Nephron (organoid): ENCODE results near the gene ENG.

Source experiments
- H3K27ac Mint-ChIP-seq, 3 experiments: 2 replicates each; pipeline ENCODE4 v1.8.0; 2020; ENCODE audit warnings: mixed read lengths in 3 of 3, mild to moderate bottlenecking in 2 of 3, moderate library complexity in 1 of 3
- H3K27me3 Mint-ChIP-seq: 2 replicates; pipeline ENCODE4 v1.8.0; 2021; ENCODE audit warnings: low read depth, mild to moderate bottlenecking, moderate library complexity, mixed read lengths
- H3K36me3 Mint-ChIP-seq: 2 replicates; pipeline ENCODE4 v1.8.0; 2020; ENCODE audit warnings: low read depth, mixed read lengths
- H3K4me1 Mint-ChIP-seq: 2 replicates; pipeline ENCODE4 v1.8.0; 2020; ENCODE audit warnings: mixed read lengths
- H3K4me3 Mint-ChIP-seq, 3 experiments: 2 replicates each; pipeline ENCODE4 v1.8.0; 2020; ENCODE audit warnings: mild to moderate bottlenecking in 3 of 3, mixed read lengths in 3 of 3, moderate library complexity in 2 of 3
- H3K9me3 Mint-ChIP-seq: 2 replicates; pipeline ENCODE4 v1.8.0; 2020; ENCODE audit warnings: mixed read lengths
- TF ChIP-seq, protein P1 (sequence below), 3 experiments: fragments of 200-600 bp; sonication (generic); IDR thresholded peaks; one replicate each; pipeline ENCODE4 v1.5.0; 2021; ENCODE audit warnings: antibody characterized with exemption in 3 of 3; ENCODE audit not compliant: unreplicated experiment in 3 of 3

ENG gene

DNA sequence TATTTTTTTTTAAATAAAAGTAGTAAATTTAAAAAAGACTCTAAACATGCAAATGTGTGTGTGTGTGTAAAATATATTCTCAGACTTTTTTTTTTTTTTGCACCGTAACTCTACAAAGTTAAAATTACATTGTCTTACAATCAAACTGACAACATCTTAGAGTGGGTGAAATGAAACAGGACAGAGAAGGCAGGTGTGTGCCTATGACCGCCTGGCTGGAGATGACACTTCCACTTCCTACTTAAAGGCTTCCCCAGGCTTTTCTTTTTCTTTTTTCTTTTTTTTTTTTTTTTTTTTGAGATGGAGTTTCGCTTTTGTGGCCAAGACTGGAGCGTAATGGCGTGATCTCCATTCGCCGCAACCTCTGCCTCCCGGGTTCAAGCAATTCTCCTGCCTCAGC, 25.7 kb upstream of the ENG start:
- Mint-ChIP-seq H3K27ac (no peak overlapping the region), H3K4me1 (peaks cover 32% of the 10 kb centered on the region), H3K4me3 (no peak overlapping the region), H3K9me3 (no peaks in the 10 kb centered on the region), H3K36me3 (peaks cover 15% of the 10 kb centered on the region), H3K27me3 (no peaks in the 10 kb centered on the region)
- TF ChIP-seq, protein P1, sequence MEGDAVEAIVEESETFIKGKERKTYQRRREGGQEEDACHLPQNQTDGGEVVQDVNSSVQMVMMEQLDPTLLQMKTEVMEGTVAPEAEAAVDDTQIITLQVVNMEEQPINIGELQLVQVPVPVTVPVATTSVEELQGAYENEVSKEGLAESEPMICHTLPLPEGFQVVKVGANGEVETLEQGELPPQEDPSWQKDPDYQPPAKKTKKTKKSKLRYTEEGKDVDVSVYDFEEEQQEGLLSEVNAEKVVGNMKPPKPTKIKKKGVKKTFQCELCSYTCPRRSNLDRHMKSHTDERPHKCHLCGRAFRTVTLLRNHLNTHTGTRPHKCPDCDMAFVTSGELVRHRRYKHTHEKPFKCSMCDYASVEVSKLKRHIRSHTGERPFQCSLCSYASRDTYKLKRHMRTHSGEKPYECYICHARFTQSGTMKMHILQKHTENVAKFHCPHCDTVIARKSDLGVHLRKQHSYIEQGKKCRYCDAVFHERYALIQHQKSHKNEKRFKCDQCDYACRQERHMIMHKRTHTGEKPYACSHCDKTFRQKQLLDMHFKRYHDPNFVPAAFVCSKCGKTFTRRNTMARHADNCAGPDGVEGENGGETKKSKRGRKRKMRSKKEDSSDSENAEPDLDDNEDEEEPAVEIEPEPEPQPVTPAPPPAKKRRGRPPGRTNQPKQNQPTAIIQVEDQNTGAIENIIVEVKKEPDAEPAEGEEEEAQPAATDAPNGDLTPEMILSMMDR (IDR thresholded peaks at IDR 0.05; ENCODE audit: unreplicated experiment in 3 of 3) = no peak

DNA sequence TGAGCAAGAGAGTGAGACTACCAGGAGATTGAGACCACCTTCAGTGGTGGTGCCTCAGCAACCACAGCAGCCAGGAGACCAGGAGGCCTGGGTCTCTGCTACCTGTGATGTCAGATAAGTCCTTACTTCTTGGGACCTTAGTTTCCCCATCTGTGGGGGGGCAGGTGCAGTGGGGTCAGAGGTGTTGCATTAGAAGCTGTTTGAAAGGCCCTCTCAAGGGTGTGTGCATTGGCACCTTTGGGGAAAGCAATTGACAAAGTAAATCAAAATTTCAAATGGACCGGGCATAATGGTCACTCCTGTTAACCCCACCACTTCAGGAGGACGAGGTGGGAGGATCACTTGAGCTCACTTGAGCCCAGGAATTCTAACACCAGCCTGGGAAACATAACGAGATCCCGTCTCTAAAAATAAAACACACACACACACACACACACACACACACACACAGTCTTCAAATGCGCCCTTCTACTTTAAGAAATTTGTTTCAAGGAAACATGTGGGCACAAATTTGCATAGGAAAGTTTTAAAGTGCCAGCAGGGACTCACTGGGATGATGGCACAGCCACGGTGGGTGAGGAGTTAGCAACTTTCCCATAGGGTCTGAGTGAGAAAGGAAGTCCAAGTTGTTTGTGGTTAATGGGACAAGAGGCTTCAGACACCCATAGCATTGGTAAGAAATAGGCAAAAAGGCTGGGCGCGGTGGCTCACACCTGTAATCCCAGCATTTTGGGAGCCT, 24.4 kb upstream of the ENG start:
- H3K36me3 Mint-ChIP-seq = peaks cover 4% of the 10 kb centered on the region
- H3K27ac Mint-ChIP-seq = peak overlapping the region; percentile 51 to 81 (median 65)
- no peaks in the 10 kb centered on the region for H3K9me3 Mint-ChIP-seq
- no peaks in the 10 kb centered on the region for H3K27me3 Mint-ChIP-seq
- H3K4me3 Mint-ChIP-seq = peak overlapping the region; percentile 26 to 92 (median 65)
- TF ChIP-seq, protein P1 (IDR thresholded peaks at IDR 0.05; ENCODE audit: unreplicated experiment in 3 of 3) = no peak
- peaks cover 25% of the 10 kb centered on the region for H3K4me1 Mint-ChIP-seq

DNA sequence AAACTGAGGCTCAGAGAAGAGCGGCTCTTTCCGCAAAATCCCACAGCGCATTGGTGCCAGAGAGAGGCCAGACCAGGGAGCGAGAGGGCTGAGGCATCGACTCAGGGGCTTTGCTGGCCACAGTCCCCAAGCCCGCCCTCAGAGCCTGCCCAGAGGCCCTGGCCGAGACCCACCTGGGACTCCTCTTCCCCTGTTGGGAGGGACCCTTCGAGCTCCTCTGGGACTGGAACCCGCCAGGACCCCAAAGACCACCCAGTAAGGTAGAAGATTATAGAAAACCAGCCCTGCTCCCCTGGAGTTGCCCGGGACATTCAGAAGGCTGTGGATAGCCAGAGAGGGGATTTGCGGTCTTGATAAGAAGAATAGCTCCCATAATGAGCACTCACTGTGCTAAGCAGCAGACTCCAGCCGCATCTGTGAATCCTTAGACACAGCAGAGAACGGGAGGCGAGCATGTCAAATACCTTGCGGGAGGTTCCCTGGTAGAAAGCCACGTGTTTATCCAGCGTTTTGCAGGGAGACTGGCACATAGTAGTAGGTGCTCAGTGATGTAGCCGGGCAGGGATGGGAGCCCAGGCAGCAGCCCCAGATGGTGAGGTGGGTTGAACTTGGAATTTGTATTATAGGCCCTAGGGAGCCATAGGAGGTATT, 23.7 kb upstream of the ENG start:
- H3K4me3 Mint-ChIP-seq = peak overlapping the region; percentile 85 to 92 (median 87)
- no peaks in the 10 kb centered on the region for H3K9me3 Mint-ChIP-seq
- H3K36me3 Mint-ChIP-seq = peaks cover 3% of the 10 kb centered on the region
- TF ChIP-seq, protein P1 (IDR thresholded peaks at IDR 0.05; ENCODE audit: unreplicated experiment in 3 of 3) = no peak
- H3K27me3 Mint-ChIP-seq = no peaks in the 10 kb centered on the region
- H3K27ac Mint-ChIP-seq = peak overlapping the region; percentile 63 to 81 (median 65)
- peaks cover 25% of the 10 kb centered on the region for H3K4me1 Mint-ChIP-seq

DNA sequence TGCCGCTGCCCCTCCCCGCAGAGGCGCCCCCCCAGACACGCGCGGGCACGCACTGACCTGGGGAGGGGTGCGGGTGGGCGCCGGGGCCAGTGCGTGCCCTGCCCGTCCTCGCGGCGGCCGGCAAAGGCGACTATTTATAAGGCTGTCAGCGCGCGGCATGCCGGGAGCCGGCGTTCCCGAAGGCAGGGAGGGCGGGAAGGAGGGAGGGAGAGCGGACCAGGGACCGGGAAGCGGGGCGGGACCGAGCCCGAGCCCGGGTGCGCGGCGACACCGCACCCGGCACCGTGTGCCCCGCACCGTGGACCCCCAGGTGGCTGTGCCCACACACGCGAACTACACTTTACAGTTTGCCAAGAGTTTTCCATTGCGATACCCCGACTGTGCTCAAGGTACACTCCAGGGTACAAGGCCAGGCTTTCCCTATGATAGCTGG, 23.1 kb upstream of the ENG start, which contains the start of gene AK1:
Gene AK1, minus strand, starts transcription at position 110 of the 433 bp plus-strand sequence. CDS start 3,058 bp downstream, outside the sequence.
- Mint-ChIP-seq H3K27ac (peak within 1 kb of the TSS; percentile 65 to 81 (median 66)), H3K4me1 (peaks cover 25% of the 10 kb centered on the region), H3K4me3 (peak within 1 kb of the TSS; percentile 85 to 94 (median 90)), H3K27me3 (no peaks in the 10 kb centered on the region), H3K36me3 (peaks cover 3% of the 10 kb centered on the region), H3K9me3 (no peaks in the 10 kb centered on the region)
- TF ChIP-seq, protein P1 (IDR thresholded peaks at IDR 0.05; ENCODE audit: unreplicated experiment in 3 of 3) = no peak

DNA sequence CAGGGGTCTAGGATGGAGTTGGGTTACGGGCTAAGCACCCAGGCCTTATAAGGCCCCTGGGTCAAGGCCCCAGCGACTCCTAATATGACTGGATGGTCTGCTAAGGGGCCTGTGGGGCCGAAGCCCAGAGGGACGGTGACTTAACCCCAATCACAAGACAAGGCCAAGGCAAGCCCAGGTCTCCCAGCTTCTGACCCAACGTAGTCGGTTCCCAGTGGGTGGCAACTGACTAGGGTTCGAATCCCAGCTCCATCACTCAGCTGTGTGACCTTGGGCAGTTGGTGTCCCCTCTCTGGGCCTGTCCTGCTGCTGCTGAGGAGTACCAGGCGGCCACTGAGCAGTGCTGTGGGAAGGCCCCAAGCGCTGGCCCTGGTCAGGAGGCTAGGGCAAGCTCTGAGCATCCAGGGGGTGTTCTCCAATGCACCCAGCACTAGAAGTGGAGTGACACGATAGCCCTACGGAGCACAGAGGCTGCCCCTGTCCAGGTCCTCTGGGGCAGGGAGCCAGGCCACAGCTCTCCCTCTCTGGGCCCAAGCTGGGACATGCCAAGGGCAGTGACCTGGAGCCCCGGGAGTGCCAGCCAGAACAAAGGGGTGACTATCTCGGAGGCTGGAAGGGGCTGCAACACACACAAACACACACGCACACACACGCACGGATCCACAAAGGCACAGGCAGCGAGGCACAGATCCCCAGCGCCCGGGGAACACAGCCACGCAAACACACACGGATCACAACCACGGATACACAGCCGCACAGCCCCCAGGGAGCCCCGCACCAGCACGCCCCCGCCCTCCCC, 22.5 kb upstream of the ENG start:
- peaks cover 25% of the 10 kb centered on the region for H3K4me1 Mint-ChIP-seq
- TF ChIP-seq, protein P1 (IDR thresholded peaks at IDR 0.05; ENCODE audit: unreplicated experiment in 3 of 3) = no peak
- H3K4me3 Mint-ChIP-seq = peak overlapping the region; percentile 82 to 94 (median 90)
- H3K27me3 Mint-ChIP-seq = no peaks in the 10 kb centered on the region
- H3K9me3 Mint-ChIP-seq = no peaks in the 10 kb centered on the region
- H3K36me3 Mint-ChIP-seq = peaks cover 3% of the 10 kb centered on the region
- H3K27ac Mint-ChIP-seq = peak overlapping the region; percentile 45 to 68 (median 66)
